ENCODE data around the gene LRFN2. TPM values are rescaled to one million over a fixed set of nuclear protein-coding genes. Genes with fewer than 3 reads are reported as not detected.

LRFN2 gene
- total RNA-seq, 1 experiment from 2014 or later: not detected

- Histone ChIP-seq H3K36me3 (ENCODE audit: control insufficient read depth, insufficient read depth, low read length) (no peaks in the 10 kb centered on the region), H3K4me1 (no peaks in the 10 kb centered on the region), H3K27me3 (replicated peaks; ENCODE audit: control insufficient read depth, insufficient read depth, low read length) (no peaks in the 10 kb centered on the region; the same call in 1 of the 2 replicates), H3K9me3 (no peaks in the 10 kb centered on the region), H3K4me3 (ENCODE audit: low read depth, low read length) (no peak overlapping the region)
- no peak for DNase-seq
- Mint-ChIP-seq H3K9me3 (ENCODE audit: unreplicated experiment) (no peaks in the 10 kb centered on the region), H3K27ac (ENCODE audit: unreplicated experiment) (no peak overlapping the region), H3K36me3 (ENCODE audit: insufficient read depth, unreplicated experiment) (no peaks in the 10 kb centered on the region), H3K4me1 (ENCODE audit: low read depth, unreplicated experiment) (no peaks in the 10 kb centered on the region), H3K4me3 (ENCODE audit: unreplicated experiment) (no peak overlapping the region), H3K27me3 (ENCODE audit: insufficient read depth, unreplicated experiment) (peaks cover 4% of the 10 kb centered on the region)
- no TSS peak for BruUV-seq (replicated peaks)
- POLR2A ChIA-PET: no interaction called here
- no peak for TF ChIP-seq CTCF (IDR thresholded peaks at IDR 0.05; ENCODE audit: insufficient read depth in 1 of 2, low read depth in 1 of 2, low read length in 1 of 2, severe bottlenecking in 1 of 2, unreplicated experiment in 1 of 2)
- intact Hi-C loops (cut with micrococcal nuclease; ENCODE audit: unreplicated experiment): loop anchor here (10.0 kb wide), 1 partner anchor 356 kb away; no protein-coding TSS in a partner anchor
- CTCF ChIA-PET: no interaction called here
Measured at GRCh38 chr6:40348591-40348990, 238.6 kb downstream of the LRFN2 start.

GRCh38 chr6:40347571-40348011 lies 239.6 kb downstream of the LRFN2 start:
- no peak for TF ChIP-seq CTCF (IDR thresholded peaks at IDR 0.05; ENCODE audit: insufficient read depth in 1 of 2, low read depth in 1 of 2, low read length in 1 of 2, severe bottlenecking in 1 of 2, unreplicated experiment in 1 of 2)
- Histone ChIP-seq H3K36me3 (ENCODE audit: control insufficient read depth, insufficient read depth, low read length) (no peaks in the 10 kb centered on the region), H3K4me1 (no peaks in the 10 kb centered on the region), H3K9me3 (no peaks in the 10 kb centered on the region), H3K27me3 (replicated peaks; ENCODE audit: control insufficient read depth, insufficient read depth, low read length) (no peaks in the 10 kb centered on the region; the same call in 1 of the 2 replicates), H3K4me3 (ENCODE audit: low read depth, low read length) (no peak overlapping the region)
- Mint-ChIP-seq H3K4me1 (ENCODE audit: low read depth, unreplicated experiment) (no peaks in the 10 kb centered on the region), H3K27me3 (ENCODE audit: insufficient read depth, unreplicated experiment) (peaks cover 8% of the 10 kb centered on the region), H3K9me3 (ENCODE audit: unreplicated experiment) (no peaks in the 10 kb centered on the region), H3K36me3 (ENCODE audit: insufficient read depth, unreplicated experiment) (no peaks in the 10 kb centered on the region), H3K27ac (ENCODE audit: unreplicated experiment) (no peak overlapping the region), H3K4me3 (ENCODE audit: unreplicated experiment) (no peak overlapping the region)
- BruUV-seq (replicated peaks): no TSS peak
- DNase-seq: no peak
- POLR2A ChIA-PET: no interaction called here
- intact Hi-C loops (cut with micrococcal nuclease; ENCODE audit: unreplicated experiment): loop anchor here (10.0 kb wide), 1 partner anchor 357 kb away; no protein-coding TSS in a partner anchor
- CTCF ChIA-PET: interaction anchor here (1.1 kb wide), 1 partner anchor 19 kb away, joined by 3 read pairs; no protein-coding TSS in a partner anchor

GRCh38 chr6:40346246-40346645 lies 240.9 kb downstream of the LRFN2 start:
- Histone ChIP-seq H3K36me3 (ENCODE audit: control insufficient read depth, insufficient read depth, low read length) (no peaks in the 10 kb centered on the region), H3K9me3 (no peaks in the 10 kb centered on the region), H3K4me3 (ENCODE audit: low read depth, low read length) (no peak overlapping the region), H3K4me1 (no peaks in the 10 kb centered on the region), H3K27me3 (replicated peaks; ENCODE audit: control insufficient read depth, insufficient read depth, low read length) (no peaks in the 10 kb centered on the region; the same call in 1 of the 2 replicates)
- no peak overlapping the region for H3K27ac Mint-ChIP-seq (ENCODE audit: unreplicated experiment)
- no peaks in the 10 kb centered on the region for H3K9me3 Mint-ChIP-seq (ENCODE audit: unreplicated experiment)
- H3K4me3 Mint-ChIP-seq (ENCODE audit: unreplicated experiment): no peak overlapping the region
- TF ChIP-seq CTCF (IDR thresholded peaks at IDR 0.05; ENCODE audit: insufficient read depth in 1 of 2, low read depth in 1 of 2, low read length in 1 of 2, severe bottlenecking in 1 of 2, unreplicated experiment in 1 of 2): no peak
- DNase-seq: no peak
- intact Hi-C loops (cut with micrococcal nuclease; ENCODE audit: unreplicated experiment): loop anchor here (10.0 kb wide), 1 partner anchor 359 kb away; no protein-coding TSS in a partner anchor
- no peaks in the 10 kb centered on the region for H3K4me1 Mint-ChIP-seq (ENCODE audit: low read depth, unreplicated experiment)
- H3K36me3 Mint-ChIP-seq (ENCODE audit: insufficient read depth, unreplicated experiment): no peaks in the 10 kb centered on the region
- POLR2A ChIA-PET: no interaction called here
- no TSS peak for BruUV-seq (replicated peaks)
- CTCF ChIA-PET: no interaction called here
- H3K27me3 Mint-ChIP-seq (ENCODE audit: insufficient read depth, unreplicated experiment): peaks cover 10% of the 10 kb centered on the region

Measured in Caco-2 (cell line).